Muscle layer of colon (tissue), 2 donors: Measurements from ENCODE around the gene RPS6KA2.
A peak's percentile ranks its signal among the peaks of the same experiment; 100 is the strongest.

Experiments used
- H3K27ac ChIP-seq: one replicate; pipeline ENCODE4 v1.7.0; 2013; ENCODE audit warnings: low read depth, mild to moderate bottlenecking, low read length, moderate library complexity
- H3K27me3 ChIP-seq, 2 donors: one replicate each; pipeline ENCODE4 v1.7.0; 2013; ENCODE audit warnings: low read length in 2 of 2, mild to moderate bottlenecking in 2 of 2; ENCODE audit not compliant: insufficient read depth in 2 of 2, control insufficient read depth in 1 of 2
- H3K36me3 ChIP-seq: one replicate; pipeline ENCODE4 v1.7.0; 2013; ENCODE audit warnings: mild to moderate bottlenecking, low read length; ENCODE audit not compliant: insufficient read depth
- H3K4me1 ChIP-seq: one replicate; pipeline ENCODE4 v1.7.0; 2013; ENCODE audit warnings: mild to moderate bottlenecking, low read length; ENCODE audit not compliant: insufficient read depth
- H3K4me3 ChIP-seq, 2 donors: one replicate each; pipeline ENCODE4 v1.7.0; 2013; ENCODE audit warnings: low read length in 2 of 2, low read depth in 1 of 2, mild to moderate bottlenecking in 1 of 2, moderate library complexity in 1 of 2
- H3K9ac ChIP-seq: one replicate; pipeline ENCODE4 v1.7.0; 2013; ENCODE audit warnings: low read length
- H3K9me3 ChIP-seq: one replicate; pipeline ENCODE4 v1.7.0; 2013; ENCODE audit warnings: mild to moderate bottlenecking, low read length
- donor health status: abdominal sarcoma.
- donor health status: Adenocarcinoma of cecum.

Gene RPS6KA2

GRCh38 chr6:166627033-166627874 is at the start of gene RPS6KA2:
Gene RPS6KA2, minus strand, starts transcription at chr6:166627251. Its CDS starts 232 bp downstream, at chr6:166627019.
- no peaks in the 10 kb centered on the region for H3K9me3 ChIP-seq
- H3K27ac ChIP-seq: peak within 1 kb of the TSS; percentile 84
- H3K4me1 ChIP-seq: peaks cover 10% of the 10 kb centered on the region
- H3K9ac ChIP-seq: peak within 1 kb of the TSS; percentile 41
- peaks cover 0 to 5% of the 10 kb centered on the region in 2 donors for H3K27me3 ChIP-seq
- no peaks in the 10 kb centered on the region for H3K36me3 ChIP-seq
- H3K4me3 ChIP-seq: peak within 1 kb of the TSS; percentile 70 to 71

- no peak overlapping the region for H3K4me3 ChIP-seq
- H3K27ac ChIP-seq: no peak overlapping the region
Measured at GRCh38 chr6:166676270-166676860, 49.3 kb upstream of the RPS6KA2 start.

GRCh38 chr6:166675736-166676135 is 48.7 kb upstream of the RPS6KA2 start:
- no peak overlapping the region for H3K27ac ChIP-seq
- no peaks in the 10 kb centered on the region for H3K27me3 ChIP-seq
- no peak overlapping the region for H3K4me3 ChIP-seq
- no peaks in the 10 kb centered on the region for H3K36me3 ChIP-seq
- no peak overlapping the region for H3K9ac ChIP-seq
- H3K9me3 ChIP-seq: no peaks in the 10 kb centered on the region
- no peaks in the 10 kb centered on the region for H3K4me1 ChIP-seq

More at GRCh38 chr6:166676270-166676860, 49.3 kb upstream of the RPS6KA2 start:
- no peaks in the 10 kb centered on the region for H3K4me1 ChIP-seq
- H3K9ac ChIP-seq: no peak overlapping the region
- H3K27me3 ChIP-seq: no peaks in the 10 kb centered on the region
- H3K9me3 ChIP-seq: no peaks in the 10 kb centered on the region
- H3K36me3 ChIP-seq: no peaks in the 10 kb centered on the region

- Histone ChIP-seq H3K27me3 (peaks cover 0 to 4% of the 10 kb centered on the region in 2 donors), H3K9ac (no peak overlapping the region), H3K4me1 (no peaks in the 10 kb centered on the region), H3K9me3 (no peaks in the 10 kb centered on the region), H3K27ac (no peak overlapping the region), H3K36me3 (no peaks in the 10 kb centered on the region), H3K4me3 (no peak overlapping the region)
Measured at GRCh38 chr6:166673309-166673708, 46.3 kb upstream of the RPS6KA2 start.

- Histone ChIP-seq H3K4me3 (no peak overlapping the region), H3K27me3 (peaks cover 0 to 4% of the 10 kb centered on the region in 2 donors), H3K27ac (no peak overlapping the region), H3K9me3 (no peaks in the 10 kb centered on the region), H3K36me3 (no peaks in the 10 kb centered on the region), H3K4me1 (no peaks in the 10 kb centered on the region), H3K9ac (no peak overlapping the region)
Measured at GRCh38 chr6:166672624-166673206, 45.7 kb upstream of the RPS6KA2 start.

- Histone ChIP-seq H3K27ac (no peak overlapping the region), H3K4me3 (no peak overlapping the region), H3K36me3 (no peaks in the 10 kb centered on the region), H3K27me3 (peaks cover 0 to 4% of the 10 kb centered on the region in 2 donors), H3K4me1 (no peaks in the 10 kb centered on the region), H3K9ac (no peak overlapping the region), H3K9me3 (no peaks in the 10 kb centered on the region)
Measured at GRCh38 chr6:166672146-166672545, 45.1 kb upstream of the RPS6KA2 start.

GRCh38 chr6:166671434-166672081 is 44.5 kb upstream of the RPS6KA2 start:
- Histone ChIP-seq H3K27ac (no peak overlapping the region), H3K36me3 (no peaks in the 10 kb centered on the region), H3K27me3 (peaks cover 0 to 4% of the 10 kb centered on the region in 2 donors), H3K4me1 (no peaks in the 10 kb centered on the region), H3K4me3 (no peak overlapping the region), H3K9me3 (no peaks in the 10 kb centered on the region), H3K9ac (no peak overlapping the region)

- H3K27ac ChIP-seq: no peak overlapping the region
- no peak overlapping the region for H3K9ac ChIP-seq
- no peaks in the 10 kb centered on the region for H3K36me3 ChIP-seq
- no peaks in the 10 kb centered on the region for H3K4me1 ChIP-seq
- no peaks in the 10 kb centered on the region for H3K9me3 ChIP-seq
- no peak overlapping the region for H3K4me3 ChIP-seq
- peaks cover 0 to 4% of the 10 kb centered on the region in 2 donors for H3K27me3 ChIP-seq
Measured at GRCh38 chr6:166670894-166671293, 43.8 kb upstream of the RPS6KA2 start.

GRCh38 chr6:166670013-166670412 is 43.0 kb upstream of the RPS6KA2 start:
- no peaks in the 10 kb centered on the region for H3K36me3 ChIP-seq
- H3K4me1 ChIP-seq: no peaks in the 10 kb centered on the region
- H3K9me3 ChIP-seq: no peaks in the 10 kb centered on the region
- H3K4me3 ChIP-seq: no peak overlapping the region
- peaks cover 0 to 4% of the 10 kb centered on the region in 2 donors for H3K27me3 ChIP-seq
- no peak overlapping the region for H3K9ac ChIP-seq
- no peak overlapping the region for H3K27ac ChIP-seq

- Histone ChIP-seq H3K9ac (no peak overlapping the region), H3K9me3 (no peaks in the 10 kb centered on the region), H3K27ac (no peak overlapping the region), H3K4me3 (no peak overlapping the region), H3K27me3 (peaks cover 0 to 4% of the 10 kb centered on the region in 2 donors), H3K4me1 (peaks cover 9% of the 10 kb centered on the region), H3K36me3 (no peaks in the 10 kb centered on the region)
Measured at GRCh38 chr6:166667796-166668610, 41.0 kb upstream of the RPS6KA2 start.
